Activated T-cell treated with anti-CD3 and anti-CD28 coated beads, Interleukin-2, amount 50 U/mL, for 48 hours (primary cell): ENCODE results near the gene CGB3.

Experiments
- DNase-seq, 2 experiments: peaks; one replicate each; pipeline ENCODE4 v3.0.0-alpha.2; 2020

CGB3 gene

GRCh38 chr19:49014870-49015255 lies 9.3 kb downstream of the CGB3 start:
- DNase-seq = no peak

DNA sequence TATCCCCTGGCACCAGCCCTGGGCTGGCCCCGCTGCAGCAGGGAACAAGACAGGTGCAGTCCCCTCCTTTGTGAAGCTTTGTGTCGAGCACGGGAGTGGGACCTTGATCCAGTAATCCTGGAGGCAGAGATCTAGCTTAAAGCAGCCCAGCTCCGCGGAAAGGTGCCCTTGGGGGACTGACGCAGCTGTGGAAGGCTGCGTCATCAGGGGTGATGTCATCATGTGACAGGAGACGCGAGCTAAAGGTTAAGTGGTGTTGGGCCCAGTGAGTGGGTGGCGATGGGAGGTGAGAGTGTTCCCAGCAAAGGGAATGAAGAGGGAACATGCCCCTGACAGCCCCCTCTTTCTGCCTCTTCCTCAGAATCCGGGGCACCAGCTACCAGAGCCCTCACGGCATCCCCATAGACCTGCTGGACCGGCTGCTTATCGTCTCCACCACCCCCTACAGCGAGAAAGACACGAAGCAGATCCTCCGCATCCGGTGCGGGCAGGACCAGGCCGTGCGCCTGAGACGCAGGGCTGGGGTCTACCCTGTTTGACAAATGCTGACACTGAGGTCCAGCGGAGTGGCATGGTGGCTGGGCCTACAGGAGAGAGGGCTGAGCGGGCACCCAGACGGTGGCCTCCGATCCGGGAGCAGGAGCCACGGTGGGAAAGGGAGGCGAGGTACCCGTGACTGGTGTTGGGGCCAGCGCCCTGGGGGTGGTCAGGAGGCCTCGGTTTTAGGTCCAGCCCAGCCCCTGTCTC lies 9.8 kb downstream of the CGB3 start:
- DNase-seq = no peak

DNA sequence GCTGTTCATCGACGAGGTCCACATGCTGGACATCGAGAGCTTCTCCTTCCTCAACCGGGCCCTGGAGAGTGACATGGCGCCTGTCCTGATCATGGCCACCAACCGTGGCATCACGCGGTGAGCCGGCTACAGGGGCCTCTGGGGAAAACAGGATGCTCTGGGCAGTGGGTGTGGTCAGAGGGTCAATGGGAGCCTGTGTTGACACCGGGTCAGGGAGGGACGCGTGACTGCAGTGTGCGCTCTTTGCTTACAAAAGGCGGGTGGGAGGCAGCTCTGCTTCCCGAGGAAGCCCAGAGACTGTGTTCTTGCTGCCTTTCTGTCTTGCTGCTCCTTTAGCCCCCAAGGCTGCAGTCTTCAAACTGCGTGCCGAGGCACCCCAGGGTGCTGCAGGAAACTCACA lies 12.9 kb downstream of the CGB3 start:
- no peak for DNase-seq

DNA sequence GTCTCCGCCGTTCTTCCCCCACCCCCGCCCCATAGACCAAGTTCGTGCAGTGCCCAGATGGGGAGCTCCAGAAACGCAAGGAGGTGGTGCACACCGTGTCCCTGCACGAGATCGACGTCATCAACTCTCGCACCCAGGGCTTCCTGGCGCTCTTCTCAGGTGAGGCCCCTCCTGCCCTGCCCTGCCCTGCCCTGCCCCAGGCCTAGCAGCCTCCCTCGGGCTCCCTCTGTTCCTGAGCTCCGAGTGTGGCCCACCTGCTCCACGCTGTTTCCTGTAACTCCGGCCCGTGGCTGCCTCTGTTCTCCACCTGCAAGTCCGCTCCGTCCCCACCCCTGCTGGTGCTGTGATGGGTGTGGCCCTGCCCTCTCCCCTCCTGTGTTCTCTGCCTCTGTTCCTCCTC lies 13.7 kb downstream of the CGB3 start:
- no peak for DNase-seq

GRCh38 chr19:49009828-49010227 lies 14.3 kb downstream of the CGB3 start:
- DNase-seq = no peak

DNA sequence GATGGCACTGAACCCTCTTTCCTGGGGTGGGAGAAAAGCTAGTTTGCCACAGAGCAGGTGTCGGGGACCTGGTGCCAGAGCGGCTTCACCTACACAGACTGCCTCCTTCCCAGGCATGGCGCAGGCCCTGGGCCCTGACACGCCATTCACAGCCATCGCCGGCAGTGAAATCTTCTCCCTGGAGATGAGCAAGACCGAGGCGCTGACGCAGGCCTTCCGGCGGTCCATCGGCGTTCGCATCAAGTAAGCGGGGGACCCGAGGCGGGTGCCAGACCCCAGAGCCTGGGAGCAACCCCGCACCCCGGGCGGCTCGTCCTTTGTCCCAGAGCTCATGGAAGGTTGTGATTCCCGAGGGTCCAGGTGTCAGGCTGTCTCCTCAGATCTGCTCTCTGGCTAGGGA lies 17.2 kb downstream of the CGB3 start:
- no peak for DNase-seq

GRCh38 chr19:49004964-49005614 lies 19.0 kb downstream of the CGB3 start:
- no peak for DNase-seq

DNA sequence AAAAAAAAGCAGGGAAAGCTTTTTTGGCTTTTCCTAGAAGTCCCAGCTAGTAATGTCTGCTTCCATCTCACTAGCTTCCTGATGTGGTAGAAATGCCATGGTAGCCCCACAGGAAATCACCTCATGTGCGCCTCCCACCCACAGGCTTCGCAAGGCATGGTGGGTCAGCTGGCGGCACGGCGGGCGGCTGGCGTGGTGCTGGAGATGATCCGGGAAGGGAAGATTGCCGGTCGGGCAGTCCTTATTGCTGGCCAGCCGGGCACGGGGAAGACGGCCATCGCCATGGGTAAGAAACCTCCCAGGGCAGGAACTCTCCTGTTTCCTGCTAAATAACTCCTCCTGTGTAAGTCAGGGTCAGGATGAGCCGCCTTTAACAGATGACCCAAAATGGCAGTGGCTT lies 20.0 kb downstream of the CGB3 start:
- no peak for DNase-seq

DNA sequence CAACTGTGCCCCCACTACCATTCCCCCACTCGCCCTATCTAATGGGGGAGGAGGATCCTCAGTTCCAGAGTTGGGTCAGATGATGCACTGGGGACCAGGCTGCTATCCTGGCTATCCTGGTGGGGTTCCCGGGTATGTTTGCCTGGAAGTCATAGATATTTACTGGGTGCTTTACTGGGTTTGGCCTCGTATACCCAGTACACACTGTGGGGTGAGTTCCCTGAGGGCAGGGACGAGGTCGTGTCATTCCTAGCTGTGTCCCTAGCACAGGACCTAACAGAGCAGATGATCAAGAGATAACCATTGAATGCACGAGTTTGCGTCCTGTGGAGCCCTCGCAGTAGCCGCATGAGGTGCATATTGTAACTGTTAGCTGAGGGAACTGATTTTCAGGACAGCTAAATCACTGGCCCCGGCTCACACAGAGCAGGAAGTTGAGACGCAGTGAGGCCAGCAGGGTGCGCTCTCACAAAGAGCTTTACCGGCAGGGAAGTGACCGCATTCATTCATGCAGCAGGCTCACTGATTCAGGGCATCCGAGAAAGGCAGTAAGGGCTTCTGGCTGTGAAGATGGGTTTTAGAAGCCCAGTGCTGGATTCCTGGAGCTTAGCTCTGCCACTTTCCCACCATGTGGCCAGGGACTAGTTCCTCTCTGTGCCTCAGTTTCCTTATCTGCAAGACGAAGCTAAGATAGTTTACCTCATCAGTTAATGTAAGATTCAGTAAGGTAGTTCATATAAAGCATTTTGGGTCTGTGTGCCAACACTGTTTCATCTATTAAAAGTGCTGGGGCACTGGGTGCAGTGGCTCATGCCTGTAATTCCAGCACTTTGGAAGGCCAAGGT lies 24.4 kb downstream of the CGB3 start:
- DNase-seq = peak; percentile 81 to 86

GRCh38 chr19:48997972-48998371 lies 26.2 kb downstream of the CGB3 start:
- peak; percentile 76 for DNase-seq

GRCh38 chr19:48994035-48994386 lies 30.1 kb downstream of the CGB3 start:
- DNase-seq = no peak

GRCh38 chr19:48993175-48994034 lies 30.7 kb downstream of the CGB3 start, which contains the start of the genes GYS1 and RUVBL2:
Gene GYS1, minus strand, starts transcription at chr19:48993309. Its CDS starts 197 bp downstream, at chr19:48993112.
Gene RUVBL2, plus strand, starts transcription at chr19:48993887. Its CDS starts 25 bp downstream, at chr19:48993912.
- peak; percentile 99 for DNase-seq

DNA sequence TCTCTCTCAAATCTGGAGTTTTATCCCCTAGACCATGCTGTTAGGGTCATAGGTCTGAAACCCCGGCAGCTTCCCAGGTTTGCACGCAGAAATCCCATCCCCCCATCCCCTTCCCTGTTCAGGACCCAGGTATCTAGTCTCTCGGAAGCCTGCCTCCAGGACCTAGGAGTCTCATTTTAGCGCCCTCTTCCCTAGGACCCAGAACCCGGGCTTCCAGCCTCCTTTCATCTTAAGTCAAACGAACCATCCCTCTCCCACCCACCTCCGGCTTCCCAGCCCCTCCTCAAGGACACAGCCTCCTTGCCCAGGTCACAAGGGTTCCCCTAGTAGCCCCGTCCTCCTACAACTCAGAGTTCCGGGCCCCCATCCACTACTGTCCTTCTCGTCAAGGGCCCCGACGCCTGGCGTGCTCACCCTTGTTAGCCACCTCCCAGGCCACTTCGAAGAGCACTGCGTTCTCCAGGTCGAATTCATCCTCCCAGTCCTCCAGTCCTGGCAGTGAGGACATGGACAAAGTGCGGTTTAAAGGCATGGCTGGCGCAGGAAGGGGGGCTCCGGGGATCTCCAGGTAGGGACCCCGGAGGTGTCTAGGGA lies 31.5 kb downstream of the CGB3 start:
- DNase-seq = peak in 1 of 2 experiments; percentile 36

- peak in 1 of 2 experiments; percentile 39 for DNase-seq
Observed at GRCh38 chr19:48991873-48992580, 32.1 kb downstream of the CGB3 start.

DNA sequence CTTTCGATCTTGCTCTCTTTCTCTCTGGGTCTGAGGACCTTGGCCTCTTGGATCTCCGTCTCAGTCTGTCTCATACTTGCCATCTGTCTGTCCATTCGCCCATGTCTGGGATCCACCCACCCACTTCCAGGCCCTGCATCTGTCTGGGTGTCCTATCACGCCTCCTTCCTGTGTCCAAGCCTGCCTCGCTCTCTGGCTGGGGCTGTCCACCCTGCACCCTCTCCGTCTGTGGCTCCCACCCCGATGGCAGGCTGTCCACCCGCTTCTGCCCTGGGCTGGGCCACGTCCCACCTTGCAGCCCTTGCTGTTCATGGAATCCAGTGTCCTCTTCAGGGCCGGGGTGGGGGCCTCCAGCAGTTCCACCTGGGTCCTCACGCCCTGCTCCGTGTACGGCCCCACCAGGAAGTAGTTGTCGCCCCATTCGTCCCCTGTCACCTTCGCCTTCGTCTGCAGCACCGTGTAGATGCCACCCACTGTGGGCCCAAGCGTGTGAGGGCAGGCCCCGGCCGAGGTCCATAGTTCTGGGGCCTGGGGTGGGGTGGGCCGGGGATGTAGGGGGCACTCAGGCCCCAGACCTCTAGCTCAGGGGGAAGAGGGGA lies 33.0 kb downstream of the CGB3 start:
- DNase-seq = no peak

DNA sequence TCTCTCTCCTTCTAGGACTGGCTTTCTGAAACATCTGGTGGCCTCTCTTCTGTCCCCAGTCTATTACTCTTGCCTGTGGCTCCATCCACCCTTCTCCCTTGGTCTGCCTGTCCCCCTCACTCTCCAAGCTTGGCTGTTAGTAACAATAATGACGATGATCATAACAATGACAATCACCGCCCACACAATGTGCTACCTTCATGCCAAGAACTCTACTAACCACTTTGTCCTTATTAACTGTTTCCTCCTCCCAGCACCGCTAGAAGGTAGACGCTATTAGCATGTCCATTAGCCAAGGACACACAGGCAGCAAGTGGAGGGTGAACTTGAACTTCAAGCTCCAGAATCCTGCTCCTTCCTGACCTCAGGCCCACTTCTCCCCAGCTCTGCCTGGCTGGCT lies 33.7 kb downstream of the CGB3 start:
- no peak for DNase-seq

GRCh38 chr19:48989701-48990291 lies 34.3 kb downstream of the CGB3 start:
- no peak for DNase-seq

GRCh38 chr19:48988860-48989259 lies 35.3 kb downstream of the CGB3 start:
- DNase-seq = no peak

DNA sequence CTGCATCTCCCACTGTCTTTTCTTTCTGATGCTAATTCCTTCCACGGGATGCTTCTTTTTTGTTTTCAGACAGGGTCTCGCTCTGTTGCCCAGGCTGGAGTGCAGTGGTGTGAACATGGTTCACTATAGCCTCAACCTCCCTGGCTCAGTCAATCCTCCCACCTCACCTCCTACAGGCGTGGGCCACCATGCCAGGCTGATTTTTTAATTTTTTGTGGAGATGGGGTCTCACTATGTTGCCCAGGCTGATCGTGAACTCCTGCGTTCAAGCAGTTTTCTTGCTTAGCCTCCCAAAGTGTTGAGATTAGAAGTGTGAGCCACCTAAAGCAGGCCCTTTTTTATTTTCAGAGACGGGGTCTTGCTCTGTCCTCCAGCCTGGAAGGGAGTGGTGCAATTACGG lies 35.8 kb downstream of the CGB3 start:
- DNase-seq = no peak

DNA sequence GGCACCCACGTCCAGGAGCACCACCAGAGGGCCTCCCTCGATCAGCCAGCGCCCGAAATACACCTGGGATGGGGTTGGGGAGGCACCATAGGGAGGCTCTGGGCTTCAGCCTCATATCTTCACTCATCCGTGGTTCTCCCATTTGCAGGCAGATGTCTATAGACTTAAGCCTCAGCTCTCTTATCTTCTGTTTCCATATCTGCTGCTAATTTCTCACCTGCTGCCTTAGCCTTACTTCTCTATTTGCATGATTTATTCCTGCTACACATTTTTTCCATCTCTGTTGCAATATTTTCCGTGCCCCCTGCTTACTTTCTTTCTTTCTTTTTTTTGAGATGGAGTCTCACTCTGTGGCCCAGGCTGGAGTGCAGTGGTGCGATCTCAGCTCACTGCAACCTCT lies 36.8 kb downstream of the CGB3 start:
- no peak for DNase-seq

- DNase-seq = no peak
Observed at GRCh38 chr19:48986211-48986610, 37.9 kb downstream of the CGB3 start.
